ENCODE data around the gene FADS2. TPM values are rescaled to one million over a fixed set of nuclear protein-coding genes. Genes with fewer than 3 reads are reported as not detected.

The FADS2 gene
- total and polyA plus RNA-seq, 10 of the 15 experiments (the other 5 are each of a cell fraction or from before 2014, with no cell fraction given) = 3.3 to 313 (median 149) TPM

- peak; percentile 76 for DNase-seq (ENCODE audit: low read depth, low spot score)
- SMC1A ChIA-PET (ENCODE audit: uncharacterized antibody, unreplicated experiment) = interaction anchor here (1.1 to 8.3 kb wide), 10 partner anchors 15 to 316 kb away, joined by 3 to 91 read pairs (median 4); partner anchors contain the start of gene FADS3
- CTCF ChIA-PET = interaction anchor here (0.9 to 12.7 kb wide), 18 partner anchors 18 to 316 kb away, joined by 3 to 200 read pairs (median 6); partner anchors contain the start of gene BEST1
- peaks cover 73% of the 10 kb centered on the region for H3K79me2 ChIP-seq (ENCODE audit: control insufficient read depth, insufficient read depth, low read length)
- no peaks in the 10 kb centered on the region for H3K9me3 ChIP-seq (replicated peaks; ENCODE audit: control insufficient read depth, insufficient read depth, low read length)
- WGBS (ENCODE audit: insufficient coverage, insufficient replicate concordance, low lambda C conversion rate, missing lambda C conversion rate) = under 1% methylated on average over 61 of the region's 61 CpGs
- H3K27me3 ChIP-seq (replicated peaks in 1 of 2; ENCODE audit: control insufficient read depth in 2 of 2, insufficient read depth in 2 of 2, low read length in 1 of 2) = no peaks in the 10 kb centered on the region
- RAD21 ChIA-PET (ENCODE audit: unreplicated experiment) = interaction anchor here (1.1 to 4.5 kb wide), 13 partner anchors 9 to 320 kb away, joined by 3 to 32 read pairs (median 4); no protein-coding TSS in a partner anchor
- peak within 1 kb of the TSS; percentile 100 for H3K27ac ChIP-seq (ENCODE audit: control insufficient read depth, insufficient read depth)
- POLR2A ChIA-PET = interaction anchor here (0.8 to 6.7 kb wide), 13 partner anchors 9 to 295 kb away, joined by 3 to 60 read pairs (median 3); partner anchors contain the start of genes FADS1 and MYRF
- H3K4me3 ChIP-seq = peak within 1 kb of the TSS; percentile 98
- intact Hi-C loops (cut with micrococcal nuclease; ENCODE audit: unreplicated experiment) (loop anchor here (1.0 to 2.0 kb wide), 2 partner anchors 23 to 42 kb away; no protein-coding TSS in a partner anchor), in situ Hi-C loops (cut with MboI) (no loop called here)
- H4K20me1 ChIP-seq (ENCODE audit: control insufficient read depth, insufficient read depth) = no peaks in the 10 kb centered on the region
- BruUV-seq (replicated peaks) = no TSS peak
- no peaks in the 10 kb centered on the region; the same call in 1 of the 2 replicates for H3K4me1 ChIP-seq (ENCODE audit: control insufficient read depth, insufficient read depth, low read length)
- peak within 1 kb of the TSS; percentile 83 for H3K4me2 ChIP-seq (ENCODE audit: control insufficient read depth, insufficient read depth)
- FAIRE-seq = peak; percentile 85
- peak within 1 kb of the TSS; percentile 100 for H3K9ac ChIP-seq (ENCODE audit: control insufficient read depth, insufficient read depth, low read length)
- peak within 1 kb of the TSS; percentile 99 for H2AFZ ChIP-seq (ENCODE audit: control insufficient read depth, low read depth, low read length)
- peaks cover 20 to 21% of the 10 kb centered on the region in 2 experiments; a peak in 3 of 4 replicates for H3K36me3 ChIP-seq (ENCODE audit: control insufficient read depth in 2 of 2, insufficient read depth in 2 of 2, low read length in 1 of 2)
- peak; percentile 92 for ATAC-seq
- TF ChIP-seq POU2F2 (IDR thresholded peaks at IDR 0.05; ENCODE audit: borderline replicate concordance, low read depth, low read length) = peak; percentile 62; the same call in 1 of the 3 replicates
- TF ChIP-seq ASH2L (IDR thresholded peaks at IDR 0.05; ENCODE audit: borderline replicate concordance, low read depth) = no peak
- TF ChIP-seq YY1 (IDR thresholded peaks at IDR 0.05; ENCODE audit: low read depth, low read length) = peak; percentile 91
- TF ChIP-seq RCOR1 (conservative IDR thresholded peaks at IDR 0.05; ENCODE audit: low read depth, low read length) = no peak
- TF ChIP-seq SRF (IDR thresholded peaks at IDR 0.05; ENCODE audit: low read depth in 2 of 2, low read length in 2 of 2) = peak in 1 of 2 experiments; percentile 78; a peak in 2 of 4 replicates
- TF ChIP-seq FOXK2 (IDR thresholded peaks at IDR 0.05) = no peak
- TF ChIP-seq STAT1 (conservative IDR thresholded peaks at IDR 0.05) = peak; percentile 93
- TF ChIP-seq E2F4 (IDR thresholded peaks at IDR 0.05; ENCODE audit: low read depth, low read length) = peak; percentile 93
- TF ChIP-seq ZNF217 (IDR thresholded peaks at IDR 0.05) = no peak
- TF ChIP-seq MEF2B (IDR thresholded peaks at IDR 0.05; ENCODE audit: partially characterized antibody, poor library complexity, severe bottlenecking) = peak; percentile 23
- no peak for TF ChIP-seq HSF1 (IDR thresholded peaks at IDR 0.05; ENCODE audit: low read depth, low read length)
- TF ChIP-seq, protein P1, sequence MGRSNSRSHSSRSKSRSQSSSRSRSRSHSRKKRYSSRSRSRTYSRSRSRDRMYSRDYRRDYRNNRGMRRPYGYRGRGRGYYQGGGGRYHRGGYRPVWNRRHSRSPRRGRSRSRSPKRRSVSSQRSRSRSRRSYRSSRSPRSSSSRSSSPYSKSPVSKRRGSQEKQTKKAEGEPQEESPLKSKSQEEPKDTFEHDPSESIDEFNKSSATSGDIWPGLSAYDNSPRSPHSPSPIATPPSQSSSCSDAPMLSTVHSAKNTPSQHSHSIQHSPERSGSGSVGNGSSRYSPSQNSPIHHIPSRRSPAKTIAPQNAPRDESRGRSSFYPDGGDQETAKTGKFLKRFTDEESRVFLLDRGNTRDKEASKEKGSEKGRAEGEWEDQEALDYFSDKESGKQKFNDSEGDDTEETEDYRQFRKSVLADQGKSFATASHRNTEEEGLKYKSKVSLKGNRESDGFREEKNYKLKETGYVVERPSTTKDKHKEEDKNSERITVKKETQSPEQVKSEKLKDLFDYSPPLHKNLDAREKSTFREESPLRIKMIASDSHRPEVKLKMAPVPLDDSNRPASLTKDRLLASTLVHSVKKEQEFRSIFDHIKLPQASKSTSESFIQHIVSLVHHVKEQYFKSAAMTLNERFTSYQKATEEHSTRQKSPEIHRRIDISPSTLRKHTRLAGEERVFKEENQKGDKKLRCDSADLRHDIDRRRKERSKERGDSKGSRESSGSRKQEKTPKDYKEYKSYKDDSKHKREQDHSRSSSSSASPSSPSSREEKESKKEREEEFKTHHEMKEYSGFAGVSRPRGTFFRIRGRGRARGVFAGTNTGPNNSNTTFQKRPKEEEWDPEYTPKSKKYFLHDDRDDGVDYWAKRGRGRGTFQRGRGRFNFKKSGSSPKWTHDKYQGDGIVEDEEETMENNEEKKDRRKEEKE (IDR thresholded peaks at IDR 0.05) = no peak
- peak; percentile 81; the same call in 1 of the 2 replicates for TF ChIP-seq CBFB (IDR thresholded peaks at IDR 0.05; ENCODE audit: low read depth)
- TF ChIP-seq, protein P2, sequence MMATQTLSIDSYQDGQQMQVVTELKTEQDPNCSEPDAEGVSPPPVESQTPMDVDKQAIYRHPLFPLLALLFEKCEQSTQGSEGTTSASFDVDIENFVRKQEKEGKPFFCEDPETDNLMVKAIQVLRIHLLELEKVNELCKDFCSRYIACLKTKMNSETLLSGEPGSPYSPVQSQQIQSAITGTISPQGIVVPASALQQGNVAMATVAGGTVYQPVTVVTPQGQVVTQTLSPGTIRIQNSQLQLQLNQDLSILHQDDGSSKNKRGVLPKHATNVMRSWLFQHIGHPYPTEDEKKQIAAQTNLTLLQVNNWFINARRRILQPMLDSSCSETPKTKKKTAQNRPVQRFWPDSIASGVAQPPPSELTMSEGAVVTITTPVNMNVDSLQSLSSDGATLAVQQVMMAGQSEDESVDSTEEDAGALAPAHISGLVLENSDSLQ (IDR thresholded peaks at IDR 0.05) = peak; percentile 66
- no peak for TF ChIP-seq JUND (IDR thresholded peaks at IDR 0.05; ENCODE audit: low read depth, low read length)
- no peak for TF ChIP-seq YBX1 (IDR thresholded peaks at IDR 0.05)
Observed at GRCh38 chr11:61792310-61793082, 35.6 kb upstream of the FADS2 start, which contains the start of the genes FEN1 and TMEM258. Gene FEN1 (plus strand): TSS chr11:61792911. CDS start chr11:61795362, 2,451 bp downstream. Gene TMEM258 (minus strand): TSS chr11:61792599. CDS start chr11:61792558, 41 bp downstream.

Data from GM12878 (cell line).